ENCODE results near the gene GABBR2. TPM values are rescaled to one million over a fixed set of nuclear protein-coding genes. Genes with fewer than 3 reads are reported as not detected.
"Not testable (repeated sequence)": the region's sequence is repeated elsewhere in the genome, so short reads cannot be mapped to it uniquely, and the experiment has no call there.

Gene GABBR2
- total and polyA plus RNA-seq, 12 donors, result 0.17 to 9.0 (median 3.7) TPM

DNA sequence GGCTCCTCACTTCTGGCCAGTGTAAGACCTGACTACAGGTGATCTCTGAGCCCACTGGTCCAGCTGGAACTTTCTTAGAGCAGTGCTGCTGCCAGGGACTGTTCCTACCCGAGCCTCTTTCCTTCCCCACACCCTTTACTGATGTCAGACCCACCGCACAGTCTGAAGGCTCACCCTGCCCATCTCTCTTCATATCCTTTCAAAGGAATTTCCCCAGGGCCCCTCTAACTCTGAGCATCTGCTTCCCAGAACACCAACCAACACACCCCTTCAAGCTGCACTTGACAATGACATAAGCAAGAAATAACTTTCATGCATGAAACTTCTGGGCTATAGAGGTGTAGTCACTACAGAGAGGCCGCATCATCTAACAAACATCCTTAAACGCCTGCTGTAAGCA, 119.6 kb downstream of the GABBR2 start:
- Histone ChIP-seq H3K27ac (no peak overlapping the region), H3K36me3 (replicated peaks in 1 of 2) (no peaks in the 10 kb centered on the region), H3K27me3 (peaks cover 4% of the 10 kb centered on the region), H3K4me3 (no peak overlapping the region), H3K4me1 (replicated peaks in 1 of 2) (no peaks in the 10 kb centered on the region), H3K9me3 (replicated peaks in 1 of 3) (no peaks in the 10 kb centered on the region)
- intact Hi-C loops (cut with DNase I), result no loop called here
- no peak for DNase-seq
- 69 to 77% (median 74%) methylated on average over 4 of the region's 4 CpGs for WGBS, 4 donors
- TF ChIP-seq, protein P1, sequence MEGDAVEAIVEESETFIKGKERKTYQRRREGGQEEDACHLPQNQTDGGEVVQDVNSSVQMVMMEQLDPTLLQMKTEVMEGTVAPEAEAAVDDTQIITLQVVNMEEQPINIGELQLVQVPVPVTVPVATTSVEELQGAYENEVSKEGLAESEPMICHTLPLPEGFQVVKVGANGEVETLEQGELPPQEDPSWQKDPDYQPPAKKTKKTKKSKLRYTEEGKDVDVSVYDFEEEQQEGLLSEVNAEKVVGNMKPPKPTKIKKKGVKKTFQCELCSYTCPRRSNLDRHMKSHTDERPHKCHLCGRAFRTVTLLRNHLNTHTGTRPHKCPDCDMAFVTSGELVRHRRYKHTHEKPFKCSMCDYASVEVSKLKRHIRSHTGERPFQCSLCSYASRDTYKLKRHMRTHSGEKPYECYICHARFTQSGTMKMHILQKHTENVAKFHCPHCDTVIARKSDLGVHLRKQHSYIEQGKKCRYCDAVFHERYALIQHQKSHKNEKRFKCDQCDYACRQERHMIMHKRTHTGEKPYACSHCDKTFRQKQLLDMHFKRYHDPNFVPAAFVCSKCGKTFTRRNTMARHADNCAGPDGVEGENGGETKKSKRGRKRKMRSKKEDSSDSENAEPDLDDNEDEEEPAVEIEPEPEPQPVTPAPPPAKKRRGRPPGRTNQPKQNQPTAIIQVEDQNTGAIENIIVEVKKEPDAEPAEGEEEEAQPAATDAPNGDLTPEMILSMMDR (IDR thresholded peaks at IDR 0.05), result no peak
- no peak for TF ChIP-seq POLR2A (IDR thresholded peaks at IDR 0.05)

DNA sequence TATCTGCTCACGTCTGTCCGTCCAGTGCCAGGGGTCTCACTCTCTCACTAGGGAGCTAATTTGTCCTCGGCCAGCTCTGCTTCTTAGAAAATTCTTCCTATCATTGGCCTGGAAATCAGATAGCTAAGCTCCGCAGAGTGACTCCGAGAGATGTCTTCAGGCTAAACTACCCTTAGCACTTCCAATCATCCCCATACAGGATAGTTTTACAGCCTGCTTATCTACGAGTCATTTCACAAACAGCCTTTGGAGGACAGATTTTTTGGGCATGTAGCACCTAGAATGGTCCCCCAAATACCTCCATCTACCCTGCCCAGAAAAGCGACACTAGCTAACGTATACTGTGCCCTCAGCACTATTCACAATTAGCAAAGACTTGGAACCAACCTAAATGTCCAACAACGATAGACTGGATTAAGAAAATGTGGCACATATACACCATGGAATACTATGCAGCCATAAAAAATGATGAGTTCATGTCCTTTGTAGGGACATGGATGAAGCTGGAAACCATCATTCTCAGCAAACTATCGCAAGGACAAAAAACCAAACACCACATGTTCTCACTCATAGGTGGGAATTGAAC, 123.8 kb downstream of the GABBR2 start:
- intact Hi-C loops (cut with DNase I); H3K9me3 ChIP-seq (replicated peaks in 1 of 3); H3K27me3 ChIP-seq; H3K27ac ChIP-seq; H3K36me3 ChIP-seq (replicated peaks in 1 of 2); H3K4me1 ChIP-seq (replicated peaks in 1 of 2); DNase-seq; H3K4me3 ChIP-seq: not testable (repeated sequence)
- 77 to 87% (median 82%) methylated on average over 9 of the region's 10 CpGs for WGBS, 4 donors

DNA sequence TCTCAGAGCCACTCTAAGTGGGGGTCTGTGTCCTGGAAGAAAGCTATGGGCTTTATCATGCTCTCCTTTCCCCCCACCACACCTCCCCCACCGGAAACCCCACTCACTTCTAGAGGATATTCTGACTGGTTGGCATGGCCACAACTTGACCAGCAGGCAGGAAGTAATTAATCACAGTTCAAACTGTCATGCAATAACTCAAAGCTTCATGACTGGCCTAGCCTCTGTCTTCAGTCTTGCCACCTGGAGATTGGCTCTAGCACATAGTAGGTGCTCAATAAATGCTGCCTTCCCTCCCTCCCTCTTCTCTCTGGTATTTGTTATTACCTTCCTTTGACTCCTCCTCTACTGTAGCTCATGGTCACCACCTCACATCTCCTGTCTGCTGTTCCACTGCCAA, 124.7 kb downstream of the GABBR2 start:
- no peak overlapping the region for H3K4me3 ChIP-seq
- no peaks in the 10 kb centered on the region for H3K27me3 ChIP-seq
- TF ChIP-seq POLR2A (IDR thresholded peaks at IDR 0.05), result no peak
- TF ChIP-seq, protein P1 (IDR thresholded peaks at IDR 0.05), result no peak
- H3K4me1 ChIP-seq (replicated peaks in 1 of 2), result no peaks in the 10 kb centered on the region
- WGBS, 4 donors, result 14 to 36% (median 29%) methylated on average over 1 of the region's 1 CpG
- DNase-seq, result no peak
- H3K27ac ChIP-seq, result no peak overlapping the region
- H3K9me3 ChIP-seq (replicated peaks in 1 of 3), result no peaks in the 10 kb centered on the region
- no peaks in the 10 kb centered on the region for H3K36me3 ChIP-seq (replicated peaks in 1 of 2)
- intact Hi-C loops (cut with DNase I), result no loop called here

DNA sequence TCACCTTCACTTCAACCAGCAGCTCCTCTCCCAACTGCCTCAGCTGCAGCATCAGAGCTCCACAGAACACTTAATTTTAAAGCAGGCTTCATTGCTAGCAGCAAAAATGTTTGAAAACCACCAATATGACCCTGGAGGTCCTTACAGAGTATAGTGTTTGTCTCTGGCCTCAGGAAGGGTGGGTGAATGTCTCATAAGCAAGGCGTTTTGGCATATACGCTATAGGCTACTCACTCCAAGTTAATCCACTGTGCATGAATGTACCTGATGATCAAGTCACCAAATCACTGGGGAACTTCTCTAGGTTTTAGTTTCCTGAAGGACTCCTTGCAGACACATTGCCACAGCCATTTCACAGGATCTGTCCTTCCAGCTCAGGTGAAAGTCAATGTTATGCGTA, 125.3 kb downstream of the GABBR2 start:
- H3K27ac ChIP-seq, result no peak overlapping the region
- no peak for DNase-seq
- intact Hi-C loops (cut with DNase I), result no loop called here
- no peak overlapping the region for H3K4me3 ChIP-seq
- H3K4me1 ChIP-seq (replicated peaks in 1 of 2), result no peaks in the 10 kb centered on the region
- no peaks in the 10 kb centered on the region for H3K27me3 ChIP-seq
- WGBS, 4 donors, result 85 to 92% (median 87%) methylated on average over 3 of the region's 3 CpGs
- no peaks in the 10 kb centered on the region for H3K36me3 ChIP-seq (replicated peaks in 1 of 2)
- H3K9me3 ChIP-seq (replicated peaks in 1 of 3), result no peaks in the 10 kb centered on the region
- TF ChIP-seq POLR2A (IDR thresholded peaks at IDR 0.05), result no peak
- TF ChIP-seq, protein P1 (IDR thresholded peaks at IDR 0.05), result no peak

DNA sequence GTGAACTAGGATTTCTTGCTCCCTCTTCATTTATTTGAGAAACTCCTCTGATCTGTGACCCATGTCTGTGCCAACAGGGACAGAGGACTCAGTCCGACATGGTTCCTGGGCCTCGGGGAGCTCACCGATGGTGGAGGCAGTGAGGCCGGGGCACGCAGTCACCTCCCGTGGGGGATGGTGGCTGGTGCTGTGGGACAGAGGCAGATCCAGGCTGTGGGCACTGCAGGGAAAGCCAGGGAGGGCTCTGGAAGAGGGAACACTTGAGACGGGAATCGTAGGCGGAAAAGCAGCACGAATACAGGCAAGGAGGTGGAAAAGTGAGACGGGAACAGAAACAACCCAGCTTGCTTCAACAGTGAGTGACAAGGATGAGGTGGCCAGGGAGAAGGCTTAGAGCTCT, 127.8 kb downstream of the GABBR2 start:
- DNase-seq, result no peak
- no peak overlapping the region for H3K27ac ChIP-seq
- no peaks in the 10 kb centered on the region for H3K36me3 ChIP-seq (replicated peaks in 1 of 2)
- H3K4me3 ChIP-seq, result no peak overlapping the region
- no peak for TF ChIP-seq POLR2A (IDR thresholded peaks at IDR 0.05)
- TF ChIP-seq, protein P1 (IDR thresholded peaks at IDR 0.05), result no peak
- no peaks in the 10 kb centered on the region for H3K27me3 ChIP-seq
- 65 to 75% (median 73%) methylated on average over 11 of the region's 11 CpGs for whole genome bisulfite sequencing, 4 donors
- intact Hi-C loops (cut with DNase I), result no loop called here
- no peaks in the 10 kb centered on the region for H3K4me1 ChIP-seq (replicated peaks in 1 of 2)
- H3K9me3 ChIP-seq (replicated peaks in 1 of 3), result no peaks in the 10 kb centered on the region

Data from adrenal gland (tissue), 12 donors.